Activated CD8-positive, alpha-beta memory T cell treated with anti-CD3 and anti-CD28 coated beads for 36 hours (primary cell): ENCODE results near the gene RPS17. TPM values are rescaled to one million over a fixed set of nuclear protein-coding genes. Genes with fewer than 3 reads are reported as not detected.
"Not testable (repeated sequence)": the region's sequence is repeated elsewhere in the genome, so short reads cannot be mapped to it uniquely, and the experiment has no call there.

Experiments used
- CTCF ChIA-PET: fragments of 350-600 bp; sonication (Branson Sonifier 250); formaldehyde crosslinking; loops from one replicate; lab custom pipeline; 2021; ENCODE audit warnings: antibody characterized with exemption; lab: Charles Lee
- POLR2A ChIA-PET: fragments of 350-600 bp; sonication (Branson Sonifier 250); formaldehyde crosslinking; loops from one replicate; lab custom pipeline; 2021; ENCODE audit warnings: antibody characterized with exemption; lab: Charles Lee
- total RNA-seq, 2 experiments: library from RNA; stranded (reverse); gene quantifications; one replicate each; pipeline ENCODE4 v1.2.3, GENCODE V29; 2021

Gene RPS17
- total RNA-seq, 2 experiments from 2014 or later = 2,567 to 2,604 TPM

GRCh38 chr15:82551646-82552247, 11.5 kb upstream of the RPS17 start:
- ChIA-PET POLR2A (no interaction called here), CTCF (no interaction called here)

GRCh38 chr15:82549199-82549665, 9.0 kb upstream of the RPS17 start:
- CTCF ChIA-PET = interaction anchor here (1.2 kb wide), 1 partner anchor 18 kb away, joined by 4 read pairs; no protein-coding TSS in a partner anchor
- POLR2A ChIA-PET = no interaction called here

GRCh38 chr15:82548700-82549099, 8.4 kb upstream of the RPS17 start:
- ChIA-PET POLR2A (no interaction called here), CTCF (interaction anchor here (1.2 kb wide), 1 partner anchor 17 kb away, joined by 4 read pairs; no protein-coding TSS in a partner anchor)

GRCh38 chr15:82545478-82545877, 5.2 kb upstream of the RPS17 start:
- ChIA-PET POLR2A (no interaction called here), CTCF (no interaction called here)

GRCh38 chr15:82545002-82545401, 4.7 kb upstream of the RPS17 start:
- ChIA-PET POLR2A (interaction anchor here (0.5 kb wide), 1 partner anchor 261 kb away, joined by 5 read pairs; no protein-coding TSS in a partner anchor), CTCF (no interaction called here)

- POLR2A ChIA-PET = interaction anchor here (0.5 kb wide), 1 partner anchor 262 kb away, joined by 5 read pairs; no protein-coding TSS in a partner anchor
Measured at GRCh38 chr15:82544431-82544830, 4.2 kb upstream of the RPS17 start.

GRCh38 chr15:82543160-82543559, 2.9 kb upstream of the RPS17 start:
- POLR2A ChIA-PET = no interaction called here
- CTCF ChIA-PET = interaction anchor here (0.7 to 1.5 kb wide), 3 partner anchors 12 to 1214 kb away, joined by 3 to 8 read pairs (median 4); no protein-coding TSS in a partner anchor

More at GRCh38 chr15:82544431-82544830, 4.2 kb upstream of the RPS17 start:
- CTCF ChIA-PET = no interaction called here

GRCh38 chr15:82540984-82541431, 751 bp upstream of the RPS17 start:
- ChIA-PET POLR2A (interaction anchor here (0.6 to 1.9 kb wide), 10 partner anchors 10 to 526 kb away, joined by 3 to 16 read pairs (median 4); partner anchors contain the start of genes BTBD1, C15orf40, RAMAC and WHAMM), CTCF (interaction anchor here (1.3 to 2.5 kb wide), 5 partner anchors 10 to 470 kb away, joined by 3 to 13 read pairs (median 6); partner anchors contain the start of gene C15orf40)

- CTCF ChIA-PET = interaction anchor here (1.2 to 2.5 kb wide), 5 partner anchors 9 to 472 kb away, joined by 4 to 13 read pairs (median 6); partner anchors contain the start of gene C15orf40
- POLR2A ChIA-PET = interaction anchor here (1.0 to 1.9 kb wide), 5 partner anchors 9 to 472 kb away, joined by 3 to 16 read pairs (median 4); partner anchors contain the start of genes C15orf40 and RAMAC
Measured at GRCh38 chr15:82539691-82540054, 584 bp downstream of the RPS17 start.

- ChIA-PET CTCF (interaction anchor here (1.2 to 2.5 kb wide), 4 partner anchors 9 to 472 kb away, joined by 4 to 13 read pairs (median 6); partner anchors contain the start of gene C15orf40), POLR2A (interaction anchor here (1.1 to 1.9 kb wide), 4 partner anchors 8 to 473 kb away, joined by 3 to 16 read pairs (median 8); partner anchors contain the start of genes C15orf40 and RAMAC)
Measured at GRCh38 chr15:82538961-82539690, 1.1 kb downstream of the RPS17 start.

GRCh38 chr15:82537351-82537908, 2.8 kb downstream of the RPS17 start:
- CTCF ChIA-PET = interaction anchor here (1.1 kb wide), 1 partner anchor 459 kb away, joined by 3 read pairs; no protein-coding TSS in a partner anchor
- POLR2A ChIA-PET = no interaction called here

GRCh38 chr15:82536409-82537350, 3.6 kb downstream of the RPS17 start:
- ChIA-PET CTCF (interaction anchor here (1.1 kb wide), 1 partner anchor 459 kb away, joined by 3 read pairs; no protein-coding TSS in a partner anchor), POLR2A (no interaction called here)

- POLR2A ChIA-PET = interaction anchor here (1.2 kb wide), 1 partner anchor 275 kb away, joined by 3 read pairs; no protein-coding TSS in a partner anchor
- CTCF ChIA-PET = no interaction called here
Measured at GRCh38 chr15:82535566-82536408, 4.5 kb downstream of the RPS17 start.

GRCh38 chr15:82535151-82535550, 5.1 kb downstream of the RPS17 start:
- POLR2A ChIA-PET = interaction anchor here (0.6 to 1.2 kb wide), 2 partner anchors 275 to 388 kb away, joined by 3 to 10 read pairs; no protein-coding TSS in a partner anchor
- CTCF ChIA-PET = not testable (repeated sequence)

GRCh38 chr15:82534457-82534861, 5.8 kb downstream of the RPS17 start:
- CTCF ChIA-PET, POLR2A ChIA-PET: not testable (repeated sequence)

GRCh38 chr15:82533801-82534200, 6.5 kb downstream of the RPS17 start:
- ChIA-PET CTCF (no interaction called here), POLR2A (no interaction called here)

GRCh38 chr15:82532991-82533481, 7.2 kb downstream of the RPS17 start:
- ChIA-PET CTCF (no interaction called here), POLR2A (no interaction called here)
